ENCODE results near the gene FAM174A. TPM values are rescaled to one million over a fixed set of nuclear protein-coding genes. Genes with fewer than 3 reads are reported as not detected.

The FAM174A gene
- total and polyA plus RNA-seq, 2 donors (not counting 1 experiment from before 2014, with no cell fraction given): 4.3 to 6.1 TPM

GRCh38 chr5:100553209-100553608, 18.0 kb downstream of the FAM174A start:
- ChIA-PET POLR2A (no interaction called here), CTCF (no interaction called here)

GRCh38 chr5:100560860-100561259, 25.7 kb downstream of the FAM174A start:
- Histone ChIP-seq H3K27ac (ENCODE audit: low read length in 2 of 2) (no peak overlapping the region), H3K79me2 (ENCODE audit: control insufficient read depth, insufficient read depth, low read length) (no peaks in the 10 kb centered on the region), H3K9me3 (ENCODE audit: control extremely low read depth in 1 of 3, control insufficient read depth in 2 of 3, insufficient read depth in 1 of 3, low read length in 2 of 3) (no peaks in the 10 kb centered on the region), H3K4me1 (ENCODE audit: control insufficient read depth in 2 of 2, insufficient read depth in 2 of 2, low read length in 2 of 2) (no peaks in the 10 kb centered on the region), H3K4me3 (ENCODE audit: control extremely low read depth in 1 of 5, extremely low read depth in 1 of 5, insufficient read depth in 1 of 5, low read depth in 2 of 5, low read length in 4 of 5) (no peak overlapping the region), H3K9ac (ENCODE audit: low read length) (no peak overlapping the region), H4K20me1 (ENCODE audit: control insufficient read depth, insufficient read depth, low read length, poor library complexity, severe bottlenecking) (no peaks in the 10 kb centered on the region), H3K4me2 (replicated peaks; ENCODE audit: low read depth, low read length, poor library complexity, severe bottlenecking) (no peak overlapping the region), H3K36me3 (replicated peaks in 1 of 2; ENCODE audit: control extremely low read depth in 1 of 2, control insufficient read depth in 1 of 2, extremely low read depth in 1 of 2, insufficient read depth in 2 of 2, low read length in 1 of 2) (peaks cover 6 to 22% of the 10 kb centered on the region in 2 experiments), H3K27me3 (replicated peaks in 1 of 4; ENCODE audit: control extremely low read depth in 1 of 4, control insufficient read depth in 3 of 4, insufficient read depth in 4 of 4, low read length in 3 of 4) (no peaks in the 10 kb centered on the region), H2AFZ (ENCODE audit: insufficient read depth, low read depth, low read length, poor library complexity, severe bottlenecking) (no peak overlapping the region)
- no CpG with 5 or more reads among the region's 1 CpG for WGBS (ENCODE audit: insufficient coverage)
- Mint-ChIP-seq H3K27ac (no peak overlapping the region), H3K4me1 (no peaks in the 10 kb centered on the region), H3K27me3 (no peaks in the 10 kb centered on the region), H3K4me3 (no peak overlapping the region), H3K9me3 (ENCODE audit: insufficient read depth) (no peaks in the 10 kb centered on the region)
- no peak for TF ChIP-seq EZH2 (IDR thresholded peaks at IDR 0.05; ENCODE audit: borderline replicate concordance, insufficient read depth, low read depth, low read length, poor library complexity, severe bottlenecking)
- no peak for TF ChIP-seq CTCF (IDR thresholded peaks at IDR 0.05)
- intact Hi-C loops (cut with micrococcal nuclease): no loop called here
- DNase-seq (no peak), ATAC-seq (ENCODE audit: low read depth) (no peak)
- ChIA-PET CTCF (no interaction called here), POLR2A (no interaction called here)

More at GRCh38 chr5:100553209-100553608, 18.0 kb downstream of the FAM174A start:
- H3K36me3 ChIP-seq (replicated peaks in 1 of 2; ENCODE audit: control extremely low read depth in 1 of 2, control insufficient read depth in 1 of 2, extremely low read depth in 1 of 2, insufficient read depth in 2 of 2, low read length in 1 of 2): no peaks in the 10 kb centered on the region
- no peak overlapping the region for H3K4me3 ChIP-seq (ENCODE audit: control extremely low read depth in 1 of 5, extremely low read depth in 1 of 5, insufficient read depth in 1 of 5, low read depth in 2 of 5, low read length in 4 of 5)
- H3K27ac Mint-ChIP-seq: no peak overlapping the region
- ATAC-seq (ENCODE audit: low read depth) (no peak), DNase-seq (no peak)
- H3K79me2 ChIP-seq (ENCODE audit: control insufficient read depth, insufficient read depth, low read length): no peaks in the 10 kb centered on the region
- no peaks in the 10 kb centered on the region for H4K20me1 ChIP-seq (ENCODE audit: control insufficient read depth, insufficient read depth, low read length, poor library complexity, severe bottlenecking)
- no peak overlapping the region for H2AFZ ChIP-seq (ENCODE audit: insufficient read depth, low read depth, low read length, poor library complexity, severe bottlenecking)
- no peaks in the 10 kb centered on the region for H3K27me3 ChIP-seq (replicated peaks in 1 of 4; ENCODE audit: control extremely low read depth in 1 of 4, control insufficient read depth in 3 of 4, insufficient read depth in 4 of 4, low read length in 3 of 4)
- H3K4me1 Mint-ChIP-seq: no peaks in the 10 kb centered on the region
- no peaks in the 10 kb centered on the region for H3K9me3 Mint-ChIP-seq (ENCODE audit: insufficient read depth)
- H3K9me3 ChIP-seq (ENCODE audit: control extremely low read depth in 1 of 3, control insufficient read depth in 2 of 3, insufficient read depth in 1 of 3, low read length in 2 of 3): no peaks in the 10 kb centered on the region
- H3K9ac ChIP-seq (ENCODE audit: low read length): no peak overlapping the region
- H3K4me1 ChIP-seq (ENCODE audit: control insufficient read depth in 2 of 2, insufficient read depth in 2 of 2, low read length in 2 of 2): no peaks in the 10 kb centered on the region
- H3K27me3 Mint-ChIP-seq: no peaks in the 10 kb centered on the region
- no peak overlapping the region for H3K4me2 ChIP-seq (replicated peaks; ENCODE audit: low read depth, low read length, poor library complexity, severe bottlenecking)
- H3K4me3 Mint-ChIP-seq: no peak overlapping the region
- no peak overlapping the region for H3K27ac ChIP-seq (ENCODE audit: low read length in 2 of 2)
- intact Hi-C loops (cut with micrococcal nuclease): no loop called here
- TF ChIP-seq CTCF (IDR thresholded peaks at IDR 0.05) (no peak), EZH2 (IDR thresholded peaks at IDR 0.05; ENCODE audit: borderline replicate concordance, insufficient read depth, low read depth, low read length, poor library complexity, severe bottlenecking) (no peak)

All from B cell (primary cell).